Prostate gland (tissue), 2 donors: ENCODE data around the gene ZNF511.

ENCODE experiments used
- CTCF ChIP-seq, 4 experiments: fragments of 200-600 bp in 2 of 4; fragments of 450-650 bp in 2 of 4; sonication (generic) in 2 of 4; IDR thresholded peaks; 1 replicate in 3 of 4; 2 replicates in 1 of 4; pipeline ENCODE4 v1.5.1; 2016 to 2019; ENCODE audit warnings: antibody characterized with exemption in 4 of 4, mild to moderate bottlenecking in 2 of 4, moderate library complexity in 2 of 4
- POLR2A ChIP-seq: fragments of 450-650 bp; IDR thresholded peaks from one replicate; pipeline ENCODE4 v1.6.1; 2016; ENCODE audit warnings: antibody characterized with exemption, mild to moderate bottlenecking

GRCh38 chr10:133338080-133339071 lies 29.7 kb downstream of the ZNF511 start:
- TF ChIP-seq POLR2A (no peak), CTCF (IDR thresholded peaks at IDR 0.05) (no peak)
